ENCODE results near the gene BFAR.
"Not testable (repeated sequence)": the region's sequence is repeated elsewhere in the genome, so short reads cannot be mapped to it uniquely, and the experiment has no call there.

- TF ChIP-seq MAX (IDR thresholded peaks at IDR 0.05; ENCODE audit: low read depth, low read length); CTCF (IDR thresholded peaks at IDR 0.05 in 2 of 3, conservative IDR thresholded peaks at IDR 0.05 in 1 of 3; ENCODE audit: control insufficient read depth in 2 of 3, extremely low read depth in 1 of 3, insufficient read depth in 1 of 3, low read depth in 3 of 3, low read length in 3 of 3); NR2C2 (IDR thresholded peaks at IDR 0.05; ENCODE audit: borderline replicate concordance, control insufficient read depth, insufficient read length, low read depth); MYC (IDR thresholded peaks at IDR 0.05; ENCODE audit: insufficient read depth, insufficient read length, insufficient replicate concordance, low read length, severe bottlenecking); HDGF (IDR thresholded peaks at IDR 0.05); BRCA1 (IDR thresholded peaks at IDR 0.05; ENCODE audit: low read depth, low read length): not testable (repeated sequence)
These were observed 70.6 kb downstream of the BFAR start, which contains the start of gene NPIPA3 for GRCh38 chr16:14703156-14704011.

Data from GM12878 (cell line).